ENCODE measurements around the gene CCNL2. TPM values are rescaled to one million over a fixed set of nuclear protein-coding genes. Genes with fewer than 3 reads are reported as not detected.

The CCNL2 gene
- total and polyA plus RNA-seq, 12 donors, result 38.5 to 243 (median 48.0) TPM

DNA sequence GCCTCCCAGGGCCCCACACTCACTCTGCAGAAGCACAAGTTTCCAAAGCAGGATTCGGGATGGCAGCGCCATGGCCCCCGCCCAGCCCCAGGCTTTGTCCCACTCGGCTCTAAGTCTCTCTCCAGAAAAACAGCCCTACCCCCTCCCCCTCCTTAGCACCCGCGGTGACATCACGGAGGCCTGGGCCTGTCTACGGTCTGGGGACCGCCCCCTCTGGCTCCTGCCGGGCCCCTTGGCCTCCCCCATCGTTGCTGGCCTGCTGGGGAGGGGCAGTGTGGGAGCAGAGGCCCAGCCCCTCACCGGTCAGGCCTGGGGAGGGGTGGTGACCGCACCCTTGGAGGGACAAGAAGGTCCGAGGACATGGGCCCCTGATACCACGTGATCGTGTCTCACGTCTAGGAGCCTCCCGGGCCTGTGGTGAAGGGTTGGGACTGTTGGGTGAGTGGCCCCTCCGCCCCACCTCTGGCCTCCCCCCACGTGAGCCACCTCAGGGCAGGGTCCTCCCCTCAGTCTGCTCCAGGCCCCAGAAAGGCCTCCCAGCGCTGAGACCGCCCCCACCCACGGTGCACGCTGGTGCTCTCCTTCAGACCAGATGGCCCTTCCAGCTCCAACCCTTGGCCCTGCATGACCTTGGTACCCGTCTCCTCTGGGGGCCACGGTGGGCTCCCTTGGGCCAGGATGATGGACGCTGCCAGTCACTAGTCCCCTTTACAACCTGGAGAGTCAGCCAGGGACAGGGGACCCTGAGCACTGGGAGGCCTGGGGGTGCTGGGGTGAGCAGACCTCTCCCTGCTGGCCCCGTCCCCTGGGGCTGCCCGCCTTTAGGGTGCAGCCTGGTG is 40.5 kb downstream of the CCNL2 start, which contains the start of gene MXRA8:
Gene MXRA8, minus strand, starts transcription at position 123 of the 839 bp plus-strand sequence. Its CDS starts 51 bp downstream, at position 72.
- no peaks in the 10 kb centered on the region for H3K9me3 ChIP-seq
- peak within 1 kb of the TSS; percentile 19 to 69 (median 52) for H3K4me3 ChIP-seq
- H3K4me1 ChIP-seq, result peaks cover 6 to 66% (median 33%) of the 10 kb centered on the region in 9 donors
- peak; percentile 75 to 80 for DNase-seq
- 30% methylated on average over 29 of the region's 29 CpGs for WGBS, 2 donors
- TF ChIP-seq CTCF (IDR thresholded peaks at IDR 0.05), result no peak
- H3K27me3 ChIP-seq, result peaks cover 0 to 86% (median 49%) of the 10 kb centered on the region in 7 donors
- H3K36me3 ChIP-seq, result peaks cover 0 to 13% (median 0%) of the 10 kb centered on the region in 9 donors
- H3K27ac ChIP-seq, result peak within 1 kb of the TSS; percentile 57 to 93 (median 85)
- peak; percentile 27 to 77 (median 70) for ATAC-seq
- intact Hi-C loops (cut with DNase I), result loop anchor here in 1 of 10 donors (5.0 kb wide), 1 partner anchor 241 kb away; the partner anchor contains the start of gene C1orf159

DNA sequence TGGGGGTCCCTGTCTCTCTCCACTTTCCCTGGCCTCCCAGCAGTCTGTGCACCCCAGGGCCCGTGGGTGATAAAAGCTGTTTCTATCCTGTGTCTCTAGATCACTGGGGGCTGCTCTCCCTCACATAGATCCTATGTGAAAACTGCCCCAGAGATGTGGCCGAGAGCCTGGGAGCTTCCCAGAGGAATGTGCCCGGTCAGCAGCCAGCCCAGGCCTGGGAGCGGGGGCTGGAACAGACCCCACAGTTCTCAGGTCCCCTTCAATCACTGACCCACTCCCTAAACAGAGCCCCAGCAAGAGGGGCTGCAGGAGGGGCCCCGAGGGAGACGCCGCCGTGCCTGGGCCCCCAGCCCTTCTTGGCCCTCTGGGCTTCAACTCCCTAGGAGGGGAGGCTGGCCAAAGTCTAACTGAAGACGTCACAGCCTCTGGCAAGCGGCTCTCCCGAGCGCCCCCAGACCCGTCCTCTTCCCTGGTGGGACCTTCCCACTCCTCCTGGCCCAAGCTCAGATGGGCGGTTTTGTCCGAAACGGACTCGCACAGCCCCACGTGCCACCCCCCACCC is 41.2 kb downstream of the CCNL2 start:
- no peaks in the 10 kb centered on the region for H3K9me3 ChIP-seq
- peak overlapping the region; percentile 19 to 69 (median 52) for H3K4me3 ChIP-seq
- WGBS, 2 donors, result 13 to 17% methylated on average over 18 of the region's 18 CpGs
- H3K4me1 ChIP-seq, result peaks cover 12 to 73% (median 40%) of the 10 kb centered on the region in 9 donors
- TF ChIP-seq CTCF (IDR thresholded peaks at IDR 0.05), result no peak
- H3K27ac ChIP-seq, result peak overlapping the region; percentile 57 to 93 (median 85)
- H3K36me3 ChIP-seq, result peaks cover 0 to 19% (median 0%) of the 10 kb centered on the region in 9 donors
- intact Hi-C loops (cut with DNase I), result loop anchor here in 1 of 10 donors (5.0 kb wide), 1 partner anchor 241 kb away; the partner anchor contains the start of gene C1orf159
- no peak for DNase-seq
- no peak for ATAC-seq
- H3K27me3 ChIP-seq, result peaks cover 0 to 90% (median 56%) of the 10 kb centered on the region in 7 donors

DNA sequence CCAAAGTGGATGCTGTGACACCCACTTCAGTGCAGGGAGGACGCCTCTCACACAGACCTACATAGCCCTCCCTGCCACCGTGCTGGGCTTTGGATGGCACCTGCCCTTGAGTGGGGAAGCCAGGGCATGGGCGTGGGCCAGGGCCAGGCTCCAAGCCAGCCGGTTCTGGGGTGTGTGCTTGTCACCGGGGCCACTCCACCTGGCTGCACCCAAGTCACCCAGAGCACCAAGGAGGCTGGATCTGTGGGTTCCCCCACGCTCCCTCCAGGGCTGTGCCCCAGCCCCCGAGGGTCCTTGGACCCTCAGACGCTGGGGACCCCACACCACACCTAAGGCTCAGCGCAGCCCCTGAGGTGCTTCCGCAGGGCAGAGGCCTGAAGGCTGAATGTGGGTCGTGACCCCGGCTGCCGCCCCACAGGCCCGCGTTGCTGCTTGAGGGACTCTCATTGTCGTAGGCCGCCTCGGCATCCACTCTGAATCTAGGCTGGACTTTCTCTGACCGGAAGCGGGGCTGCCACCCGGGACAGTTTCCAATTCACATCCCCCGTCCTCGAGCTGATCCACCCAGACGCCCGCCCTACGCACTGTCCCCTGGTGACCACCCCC is 42.2 kb downstream of the CCNL2 start:
- peak; percentile 12 to 23 for DNase-seq
- Histone ChIP-seq H3K4me3 (peak overlapping the region in 9 of 10 donors; percentile 19 to 69 (median 52)), H3K4me1 (peaks cover 12 to 78% (median 50%) of the 10 kb centered on the region in 9 donors), H3K9me3 (no peaks in the 10 kb centered on the region), H3K27ac (peak overlapping the region in 8 of 10 donors; percentile 31 to 93 (median 84)), H3K27me3 (peaks cover 0 to 92% (median 59%) of the 10 kb centered on the region in 7 donors), H3K36me3 (peaks cover 0 to 19% (median 0%) of the 10 kb centered on the region in 9 donors)
- no peak for TF ChIP-seq CTCF (IDR thresholded peaks at IDR 0.05)
- 44 to 46% methylated on average over 26 of the region's 26 CpGs for WGBS, 2 donors
- no peak for ATAC-seq
- intact Hi-C loops (cut with DNase I), result loop anchor here in 1 of 10 donors (5.0 kb wide), 1 partner anchor 240 kb away; the partner anchor contains the start of gene C1orf159
